HuH-7.5 (cell line): Measurements from ENCODE around the gene PRRT1.
A peak's percentile ranks its signal among the peaks of the same experiment; 100 is the strongest.
"Not testable (repeated sequence)": the region's sequence is repeated elsewhere in the genome, so short reads cannot be mapped to it uniquely, and the experiment has no call there.

ENCODE experiments used
- DNase-seq: peaks from one replicate; pipeline ENCODE4 v3.0.0; 2011; ENCODE audit warnings: low spot score

PRRT1 gene

GRCh38 chr6:32149932-32150870, 1.5 kb downstream of the PRRT1 start:
- DNase-seq: no peak

DNA sequence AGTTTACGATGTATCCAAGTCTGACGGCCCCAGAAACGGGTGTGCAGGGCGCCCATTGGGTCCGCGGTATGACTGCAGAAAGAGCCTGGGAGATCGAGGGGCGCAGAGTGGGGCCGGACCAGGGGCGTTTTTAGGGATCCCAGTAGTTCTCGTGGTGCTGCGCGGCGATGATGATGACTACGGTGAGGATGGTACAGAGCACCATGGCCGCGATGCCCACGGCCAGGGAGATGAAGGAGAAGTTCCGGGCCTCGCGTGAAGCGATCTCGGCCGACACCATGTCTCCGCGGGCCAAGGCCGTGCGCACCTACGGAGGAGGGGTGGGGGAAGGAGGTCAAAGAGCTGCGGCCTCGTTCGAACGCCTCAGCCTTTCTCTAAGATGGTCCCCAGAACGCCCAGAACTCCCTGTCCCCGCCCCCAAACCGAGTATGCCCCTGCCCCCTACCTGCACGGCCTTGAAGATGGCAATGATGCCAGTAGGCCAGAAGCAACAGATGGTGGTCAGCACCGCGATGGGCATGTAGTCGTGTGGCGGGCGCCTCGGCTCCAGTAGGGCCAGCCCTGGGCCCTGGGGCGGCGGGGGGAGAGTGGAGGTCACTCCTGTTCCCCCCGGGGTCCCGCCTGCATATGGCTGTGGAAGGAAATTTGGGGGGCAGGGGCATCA, 2.5 kb downstream of the PRRT1 start:
- DNase-seq: no peak

GRCh38 chr6:32148289-32149091, 3.2 kb downstream of the PRRT1 start:
- DNase-seq: no peak

DNA sequence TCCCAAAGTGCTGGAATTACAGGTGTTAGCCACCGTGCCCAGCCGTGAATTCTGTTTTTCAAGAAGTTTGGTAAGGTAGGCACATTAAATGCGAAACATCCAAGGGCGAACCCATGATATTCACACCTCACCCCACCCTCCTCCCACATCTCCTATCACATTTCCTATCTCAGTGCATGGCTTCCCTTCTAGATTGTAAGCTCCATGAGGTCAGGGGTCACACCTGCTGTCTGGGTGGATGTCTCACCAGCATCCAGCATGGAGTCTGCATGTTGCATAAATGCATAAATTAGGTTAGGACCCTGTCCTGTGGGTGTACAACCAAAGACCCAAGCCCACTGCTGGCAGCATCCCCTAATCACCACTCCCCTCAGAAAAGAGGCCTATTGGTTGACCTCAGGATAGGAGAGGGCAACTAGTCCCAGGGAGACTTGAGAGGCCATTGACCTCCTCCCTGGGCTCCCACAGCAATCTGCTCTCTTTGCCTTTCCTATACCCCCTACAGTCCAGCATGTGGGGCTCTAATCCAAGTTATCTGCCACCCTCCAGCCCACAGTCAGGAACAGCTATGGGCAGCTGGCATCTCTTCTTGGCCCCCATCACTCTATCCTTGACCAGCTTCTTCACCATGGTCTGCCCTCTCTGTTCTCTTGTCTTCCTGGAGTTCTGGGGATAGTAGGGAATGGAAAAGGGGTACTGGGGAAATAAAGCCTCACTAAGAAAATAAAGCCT, 4.2 kb downstream of the PRRT1 start:
- DNase-seq: no peak

DNA sequence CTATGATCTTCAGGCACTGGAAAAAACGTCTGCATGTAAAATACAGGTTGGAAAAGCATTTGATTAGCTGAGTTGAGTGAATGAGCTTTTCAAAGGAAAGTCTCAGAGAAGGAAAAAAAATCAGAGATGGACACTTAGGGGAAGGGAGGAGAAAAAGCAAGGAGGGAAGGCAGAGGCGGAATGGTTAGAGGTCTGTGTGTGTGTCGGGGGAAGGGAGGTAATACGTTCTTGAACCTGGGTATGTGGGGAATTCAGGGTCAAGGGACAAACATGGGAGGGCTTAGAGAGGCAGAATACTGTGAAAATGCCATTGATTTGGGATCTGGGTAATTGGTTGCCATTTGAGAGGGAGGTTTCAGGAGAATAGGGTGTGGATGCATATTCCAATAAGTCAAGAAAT, 5.1 kb downstream of the PRRT1 start:
- no peak for DNase-seq

DNA sequence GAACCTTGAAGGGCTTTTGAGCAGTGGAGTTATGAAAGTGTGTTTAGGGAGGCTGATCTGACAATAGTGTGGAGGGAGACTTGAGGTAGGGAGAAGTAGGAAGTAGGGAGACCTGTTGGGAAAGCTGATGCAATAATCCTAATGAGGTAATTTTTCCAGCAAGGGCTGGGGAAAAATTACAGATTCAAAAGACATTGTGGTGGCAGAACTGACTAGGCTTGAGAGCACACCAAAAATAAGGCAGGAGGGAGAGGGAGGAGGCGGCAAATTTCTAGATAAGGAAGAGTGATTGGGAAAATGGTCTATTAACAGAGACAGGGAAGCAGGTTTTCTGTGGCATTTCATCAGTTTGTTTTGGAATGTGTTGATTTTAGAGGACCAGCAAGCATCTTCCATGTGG, 5.5 kb downstream of the PRRT1 start:
- no peak for DNase-seq

- not testable (repeated sequence) for DNase-seq
These were observed 7.5 kb downstream of the PRRT1 start for GRCh38 chr6:32144238-32144637.

- DNase-seq: no peak
These were observed 11.2 kb downstream of the PRRT1 start for GRCh38 chr6:32140420-32141046.

DNA sequence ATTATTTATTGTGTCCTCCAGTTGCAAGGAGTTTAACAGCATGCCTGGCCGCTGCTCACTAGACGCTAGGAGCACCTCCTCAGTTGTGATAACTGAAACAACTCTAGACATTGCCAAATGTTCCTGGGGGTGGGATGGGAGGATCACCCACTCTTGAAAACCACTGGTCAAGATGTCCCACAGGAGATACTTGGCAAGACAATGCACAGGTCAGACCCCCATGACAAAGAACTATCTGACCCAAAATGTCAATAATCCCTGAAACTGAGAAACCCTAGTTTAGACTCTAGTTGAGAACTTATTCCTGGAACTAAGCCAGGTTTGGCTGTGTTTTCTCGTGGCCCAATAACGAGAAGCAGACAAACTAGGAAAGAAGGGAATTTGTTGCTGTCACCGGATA, 12.1 kb downstream of the PRRT1 start:
- no peak for DNase-seq

DNA sequence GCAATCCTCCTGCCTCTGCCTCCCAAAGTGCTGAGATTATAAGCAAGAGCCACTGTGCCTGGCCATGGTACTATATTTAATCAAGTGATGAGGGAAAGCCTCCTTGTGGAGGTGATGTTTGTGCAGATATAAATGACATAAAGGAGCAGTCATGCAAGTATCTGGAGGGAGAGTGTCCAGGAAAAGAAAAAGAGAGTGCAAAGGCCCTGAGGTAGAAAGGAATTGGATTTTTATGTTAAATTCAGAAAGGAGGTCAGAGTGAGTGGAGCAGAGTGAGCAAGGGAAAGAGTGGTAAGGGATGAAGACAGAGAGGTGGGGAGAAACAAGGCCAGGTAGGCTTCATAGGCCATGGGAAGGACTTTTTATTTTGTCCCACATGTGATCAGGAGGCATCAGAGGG, 14.3 kb downstream of the PRRT1 start:
- no peak for DNase-seq

DNA sequence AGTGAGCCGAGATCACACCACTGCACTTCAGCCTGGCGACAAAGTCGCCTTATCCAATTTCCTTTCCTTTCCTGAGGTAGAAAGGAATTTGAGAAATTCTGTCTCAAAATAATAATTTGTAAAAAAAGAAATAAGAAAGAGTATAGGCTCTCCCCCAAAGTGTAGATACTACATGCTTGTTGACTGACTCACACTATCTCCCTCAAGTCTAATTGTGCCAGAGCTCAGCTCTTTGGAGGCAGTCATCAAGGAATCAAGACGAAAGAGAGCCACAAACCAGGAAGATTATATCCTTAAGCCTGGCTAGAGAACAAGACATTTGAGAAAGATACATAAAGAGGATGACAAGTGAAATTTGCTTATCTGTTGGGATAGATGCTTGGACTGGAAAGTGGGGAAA, 18.0 kb downstream of the PRRT1 start:
- DNase-seq: no peak

DNA sequence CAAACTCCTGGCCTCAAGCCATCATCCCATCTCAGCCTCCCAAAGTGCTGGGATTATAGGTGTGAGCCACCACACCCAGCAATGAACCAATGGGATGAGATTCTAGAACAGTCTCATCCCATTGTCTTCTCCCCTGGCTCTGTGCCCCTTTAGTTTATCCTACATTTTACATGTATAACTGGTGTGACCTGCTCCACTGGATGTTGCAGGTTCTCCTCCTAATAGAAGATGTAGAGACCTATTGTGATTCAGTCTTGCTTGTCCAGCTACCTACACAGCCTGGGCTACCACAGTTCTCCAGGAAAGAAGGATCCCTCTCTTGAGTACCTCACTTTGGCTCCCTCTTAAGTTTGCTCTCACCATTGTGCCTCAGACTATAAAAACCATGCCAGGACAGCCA, 19.6 kb downstream of the PRRT1 start:
- no peak for DNase-seq

- no peak for DNase-seq
These were observed 20.2 kb downstream of the PRRT1 start for GRCh38 chr6:32131439-32131948.

DNA sequence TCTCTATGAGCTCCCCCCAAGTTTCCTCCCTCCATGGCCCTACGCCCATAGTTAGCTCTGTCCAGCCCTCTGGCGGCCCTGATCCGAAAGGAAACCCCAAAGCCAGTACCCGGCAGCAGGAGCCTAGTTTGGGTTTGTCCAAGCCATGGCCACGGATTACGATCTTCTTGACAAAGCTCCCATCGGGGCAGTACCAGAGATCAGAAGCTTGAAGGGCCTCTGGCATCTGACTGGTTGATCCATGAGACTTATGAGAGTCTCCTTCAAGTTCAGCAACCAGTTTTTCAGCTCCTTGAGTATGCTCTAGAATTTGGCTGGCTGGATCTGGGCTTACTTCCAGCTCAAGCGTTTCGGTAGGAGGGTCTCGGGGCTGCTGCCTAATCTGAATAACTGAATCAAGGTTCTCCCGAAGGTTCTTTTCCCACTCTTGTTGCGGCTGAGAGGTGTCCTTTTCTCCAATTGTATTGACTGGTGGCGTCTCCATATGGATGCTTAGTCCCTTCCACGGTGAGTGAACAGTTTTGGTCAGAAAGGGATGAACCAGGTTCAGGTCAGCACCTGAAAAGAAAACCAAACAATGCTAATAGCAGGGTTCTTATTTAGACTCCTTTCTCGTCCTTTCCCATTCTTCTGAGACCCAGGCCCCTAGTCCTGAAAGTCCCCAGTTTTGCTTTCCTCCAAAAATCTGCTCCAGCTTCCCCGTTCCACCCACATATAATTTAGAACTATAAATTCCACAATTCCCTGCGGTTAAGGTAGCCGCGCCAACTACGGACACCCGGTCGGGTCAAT, 22.2 kb downstream of the PRRT1 start:
- DNase-seq: no peak

DNA sequence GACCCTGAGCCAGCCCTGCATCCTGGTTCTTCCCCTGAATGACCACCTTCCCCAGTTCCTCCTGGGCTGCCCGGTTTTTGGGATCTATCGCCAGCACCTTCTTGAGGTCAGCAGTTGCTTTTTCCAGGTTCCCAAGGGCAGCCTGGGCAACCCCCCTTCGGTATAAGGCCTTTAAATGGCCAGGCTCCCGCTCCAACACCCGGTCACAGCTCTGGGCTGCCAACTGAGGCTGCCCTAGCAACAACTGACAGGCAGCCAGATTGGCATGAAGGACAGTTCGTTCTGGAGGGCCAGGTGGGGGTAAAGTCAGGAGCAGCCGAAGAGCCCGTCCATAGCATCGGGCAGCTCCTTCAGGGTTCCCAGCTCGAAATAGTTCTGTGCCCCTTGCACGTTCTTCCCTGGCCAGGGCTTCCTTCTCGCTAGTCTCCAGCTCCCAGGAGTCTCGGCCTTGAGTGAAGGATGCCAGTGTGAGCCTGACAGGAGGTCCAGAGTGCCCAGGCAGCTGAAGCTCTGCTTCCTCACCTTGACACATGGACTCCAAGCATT, 22.9 kb downstream of the PRRT1 start:
- DNase-seq: no peak

- DNase-seq: peak; percentile 89
These were observed 23.8 kb downstream of the PRRT1 start, which contains the start of gene ATF6B for GRCh38 chr6:32127717-32128592. TSS of gene ATF6B (minus strand) at chr6:32128246. CDS start at chr6:32128207, 39 bp downstream.

GRCh38 chr6:32127409-32127716, 24.4 kb downstream of the PRRT1 start:
- no peak for DNase-seq

- DNase-seq: no peak
These were observed 24.9 kb downstream of the PRRT1 start for GRCh38 chr6:32126880-32127279.

GRCh38 chr6:32123681-32124080, 28.1 kb downstream of the PRRT1 start:
- no peak for DNase-seq
